Natural killer cell treated with Interleukin-12 subunit alpha and Interleukin-12 subunit beta and Interleukin-15 and Interleukin-18, amount 100 ng/mL, for 72 hours (primary cell): ENCODE data around the gene FBXL17. TPM values are rescaled to one million over a fixed set of nuclear protein-coding genes. Genes with fewer than 3 reads are reported as not detected.

ENCODE experiments used
- ATAC-seq, 2 donors: fragments of 150-1000 bp; cut with Tn5 transposase in 1 of 2; sonication (Bioruptor Pico), chemical (Tn5 transposase) in 1 of 2; 2 replicates each; pipeline ENCODE4 v1.10.0; 2021
- DNase-seq: peaks from one replicate; pipeline ENCODE4 v3.0.0; 2022; ENCODE audit warnings: low spot score
- H3K27ac Mint-ChIP-seq, 2 donors: 1 replicate in 1 of 2; 2 replicates in 1 of 2; pipeline ENCODE4 v1.8.0; 2022; ENCODE audit warnings: mixed read lengths in 2 of 2, mild to moderate bottlenecking in 1 of 2, moderate library complexity in 1 of 2
- H3K27me3 Mint-ChIP-seq, 2 donors: 1 replicate in 1 of 2; 2 replicates in 1 of 2; pipeline ENCODE4 v1.8.0; 2022; ENCODE audit warnings: mixed read lengths in 2 of 2
- H3K36me3 Mint-ChIP-seq: one replicate; pipeline ENCODE4 v1.8.0; 2022; ENCODE audit warnings: mixed read lengths
- H3K4me1 Mint-ChIP-seq, 2 donors: 1 replicate in 1 of 2; 2 replicates in 1 of 2; pipeline ENCODE4 v1.8.0; 2022; ENCODE audit warnings: low read depth in 2 of 2, mixed read lengths in 2 of 2, mild to moderate bottlenecking in 1 of 2
- H3K4me3 Mint-ChIP-seq: one replicate; pipeline ENCODE4 v1.8.0; 2022; ENCODE audit warnings: mixed read lengths
- H3K9me3 Mint-ChIP-seq: 2 replicates; pipeline ENCODE4 v1.8.0; 2022; ENCODE audit warnings: mixed read lengths
- total RNA-seq, 2 donors: library from RNA; stranded (reverse); gene quantifications; one replicate each; pipeline ENCODE4 v1.2.3, GENCODE V29; 2022

The FBXL17 gene
- total RNA-seq, 2 donors from 2014 or later = 11.5 to 14.1 TPM

DNA sequence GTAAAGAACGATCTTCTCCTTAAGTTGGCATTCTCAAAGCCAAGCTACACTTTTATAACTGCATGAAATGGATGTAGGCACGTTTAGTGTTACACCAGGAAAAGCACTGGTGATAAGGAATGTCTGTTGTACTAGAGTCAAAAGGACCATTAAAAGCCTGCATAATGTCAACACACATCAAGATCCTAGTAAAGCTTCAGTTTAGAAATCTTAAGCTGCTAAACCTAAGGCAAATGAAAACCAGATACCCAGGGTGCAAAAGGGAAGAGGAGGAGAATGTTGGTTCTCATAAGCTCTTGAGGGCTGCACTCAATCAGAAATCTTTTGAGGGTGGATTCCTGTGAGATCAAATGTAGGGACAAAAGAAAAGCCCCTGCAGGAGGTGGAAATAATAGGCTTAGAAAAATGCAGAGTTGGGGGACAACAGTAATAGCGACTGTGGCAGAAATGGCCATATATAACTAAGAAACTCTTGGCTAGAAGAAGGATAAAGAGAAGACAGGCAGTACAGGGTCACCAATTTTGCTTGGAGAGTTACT is 148.2 kb downstream of the FBXL17 start:
- ATAC-seq (no peak), DNase-seq (no peak)
- Mint-ChIP-seq H3K27ac (no peak overlapping the region), H3K4me3 (no peak overlapping the region), H3K4me1 (peaks cover 8 to 11% of the 10 kb centered on the region in 2 donors), H3K9me3 (no peaks in the 10 kb centered on the region), H3K36me3 (peaks cover 9% of the 10 kb centered on the region), H3K27me3 (no peaks in the 10 kb centered on the region)

DNA sequence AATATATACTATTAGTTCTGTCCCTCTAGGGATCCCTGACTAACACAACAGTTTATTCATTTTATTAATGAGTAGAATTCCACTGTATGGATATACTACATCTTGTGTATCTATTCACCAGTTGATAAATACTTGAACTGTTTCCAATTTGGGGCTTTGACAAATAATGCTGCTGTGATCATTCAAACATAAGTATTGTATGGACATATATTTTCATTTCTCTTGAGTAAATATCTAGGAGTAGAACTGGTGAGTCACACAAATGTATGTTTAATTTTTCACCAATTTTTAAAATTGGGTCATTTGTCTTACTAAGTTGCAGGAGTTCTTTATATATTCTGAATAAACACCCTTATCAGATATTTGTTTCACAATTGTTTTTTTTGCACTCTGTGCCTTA is 149.1 kb downstream of the FBXL17 start:
- Mint-ChIP-seq H3K4me3 (no peak overlapping the region), H3K27ac (no peak overlapping the region), H3K4me1 (peaks cover 8 to 11% of the 10 kb centered on the region in 2 donors), H3K27me3 (no peaks in the 10 kb centered on the region), H3K36me3 (peaks cover 9% of the 10 kb centered on the region), H3K9me3 (no peaks in the 10 kb centered on the region)
- no peak for ATAC-seq
- DNase-seq = no peak

- ATAC-seq (no peak), DNase-seq (no peak)
- Mint-ChIP-seq H3K9me3 (peaks cover 3% of the 10 kb centered on the region), H3K4me3 (no peak overlapping the region), H3K4me1 (peaks cover 0 to 6% of the 10 kb centered on the region in 2 donors), H3K36me3 (peaks cover 27% of the 10 kb centered on the region), H3K27ac (no peak overlapping the region), H3K27me3 (no peaks in the 10 kb centered on the region)
These were observed 159.9 kb downstream of the FBXL17 start for GRCh38 chr5:108222011-108222410.

DNA sequence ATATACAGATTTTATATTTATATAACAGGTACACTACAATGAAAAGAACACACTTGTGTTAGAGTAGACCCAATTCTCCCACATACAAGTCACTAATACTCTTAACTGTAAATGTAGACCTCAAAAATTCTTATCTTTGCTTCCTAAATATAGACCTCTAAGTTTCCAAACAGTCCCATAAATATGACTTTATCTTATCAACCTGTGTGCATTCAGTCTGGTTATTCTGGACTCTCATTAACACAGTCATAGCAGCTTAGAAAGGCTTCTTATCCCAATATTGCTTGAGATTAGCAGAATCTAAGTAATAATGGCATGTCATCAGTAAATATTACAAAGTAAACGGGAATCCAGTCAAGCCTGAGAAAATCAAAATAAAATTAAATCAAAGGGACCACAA is 161.1 kb downstream of the FBXL17 start:
- no peak overlapping the region for H3K4me3 Mint-ChIP-seq

DNA sequence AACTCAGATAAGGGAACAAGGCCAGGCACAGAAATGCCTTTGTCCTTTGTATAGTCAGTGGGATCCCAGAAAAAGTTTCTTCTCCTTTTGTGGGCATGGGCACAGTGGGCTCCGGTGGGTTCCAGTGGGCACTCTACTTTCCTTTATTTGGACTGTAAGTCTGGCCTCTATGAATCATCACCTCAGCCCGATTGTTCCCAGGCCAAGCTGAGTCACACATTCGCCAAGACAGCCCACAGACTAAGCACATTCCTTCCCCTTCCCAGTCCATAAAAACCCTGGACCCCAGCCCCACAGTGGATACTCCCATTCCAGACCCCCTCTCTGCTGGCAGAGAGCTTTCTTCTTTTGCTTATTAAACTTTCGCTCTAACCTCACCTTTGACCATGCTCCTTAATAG is 165.0 kb downstream of the FBXL17 start:
- ATAC-seq (no peak), DNase-seq (no peak)
- H3K27ac Mint-ChIP-seq = no peak overlapping the region
- no peak overlapping the region for H3K4me3 Mint-ChIP-seq
- H3K27me3 Mint-ChIP-seq = no peaks in the 10 kb centered on the region
- peaks cover 34% of the 10 kb centered on the region for H3K36me3 Mint-ChIP-seq
- H3K4me1 Mint-ChIP-seq = peaks cover 0 to 6% of the 10 kb centered on the region in 2 donors
- H3K9me3 Mint-ChIP-seq = peaks cover 5% of the 10 kb centered on the region

More for the DNA sequence above, 161.1 kb downstream of the FBXL17 start:
- Mint-ChIP-seq H3K4me1 (peaks cover 0 to 6% of the 10 kb centered on the region in 2 donors), H3K9me3 (peaks cover 5% of the 10 kb centered on the region), H3K36me3 (peaks cover 29% of the 10 kb centered on the region), H3K27me3 (no peaks in the 10 kb centered on the region), H3K27ac (no peak overlapping the region)
- DNase-seq = no peak
- ATAC-seq = no peak

DNA sequence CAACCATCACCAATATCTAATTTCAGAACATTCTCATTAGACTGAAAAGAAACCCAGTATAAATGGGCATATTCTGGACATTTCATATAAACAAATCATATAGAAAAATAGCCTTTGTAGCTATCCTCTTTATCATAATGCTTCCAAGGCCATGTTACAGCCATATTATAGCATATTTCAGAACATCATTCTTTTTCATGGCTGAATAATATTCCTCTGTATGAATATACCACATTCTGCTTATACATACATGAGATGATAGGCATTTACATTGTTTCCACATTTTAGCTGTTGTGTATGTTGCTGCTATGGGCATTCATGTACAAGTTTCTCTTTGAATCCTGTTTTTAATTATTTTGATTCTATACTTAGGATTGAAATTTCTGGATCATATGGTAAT is 167.0 kb downstream of the FBXL17 start:
- H3K27ac Mint-ChIP-seq = no peak overlapping the region
- peaks cover 5% of the 10 kb centered on the region for H3K9me3 Mint-ChIP-seq
- DNase-seq = no peak
- no peak overlapping the region for H3K4me3 Mint-ChIP-seq
- no peak for ATAC-seq
- peaks cover 0 to 3% of the 10 kb centered on the region in 2 donors for H3K4me1 Mint-ChIP-seq
- no peaks in the 10 kb centered on the region for H3K27me3 Mint-ChIP-seq
- H3K36me3 Mint-ChIP-seq = peaks cover 23% of the 10 kb centered on the region

DNA sequence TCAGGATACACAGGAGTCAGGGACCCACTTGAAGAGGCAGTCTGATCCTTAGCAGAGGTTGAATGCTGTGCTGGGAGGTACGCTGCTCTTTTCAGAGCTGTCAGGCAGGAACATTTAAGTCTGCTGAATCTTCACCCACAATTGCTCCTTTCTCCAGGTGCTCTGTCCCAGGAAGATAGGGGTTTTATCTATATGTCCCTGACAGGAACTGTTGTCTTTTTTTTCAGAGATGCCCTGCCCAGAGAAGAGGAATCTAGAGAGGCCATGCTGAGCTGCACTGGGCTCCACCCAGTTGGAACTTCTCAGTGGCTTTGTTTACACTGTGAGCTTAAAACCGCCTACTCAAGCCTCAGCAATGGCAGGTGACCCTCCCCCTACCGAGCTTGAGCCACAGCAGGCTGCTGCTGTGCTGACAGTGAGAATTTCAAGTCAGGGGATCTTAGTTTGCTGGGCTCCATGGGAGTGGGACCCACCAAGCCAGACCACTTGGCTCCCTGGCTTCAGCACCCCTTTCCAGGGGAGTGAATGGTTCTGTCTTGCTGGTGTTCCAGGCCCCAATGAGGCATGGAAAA is 169.0 kb downstream of the FBXL17 start:
- Mint-ChIP-seq H3K27ac (no peak overlapping the region), H3K9me3 (peaks cover 3% of the 10 kb centered on the region), H3K4me3 (no peak overlapping the region), H3K36me3 (peaks cover 16% of the 10 kb centered on the region), H3K4me1 (no peaks in the 10 kb centered on the region), H3K27me3 (no peaks in the 10 kb centered on the region)
- ATAC-seq = no peak
- no peak for DNase-seq

GRCh38 chr5:108206707-108207106 is 175.2 kb downstream of the FBXL17 start:
- Mint-ChIP-seq H3K36me3 (no peaks in the 10 kb centered on the region), H3K4me1 (peaks cover 0 to 3% of the 10 kb centered on the region in 2 donors), H3K27ac (no peak overlapping the region), H3K4me3 (no peak overlapping the region), H3K27me3 (no peaks in the 10 kb centered on the region), H3K9me3 (no peaks in the 10 kb centered on the region)
- ATAC-seq (no peak), DNase-seq (no peak)

- no peaks in the 10 kb centered on the region for H3K36me3 Mint-ChIP-seq
- H3K27ac Mint-ChIP-seq = no peak overlapping the region
- no peaks in the 10 kb centered on the region for H3K27me3 Mint-ChIP-seq
- H3K9me3 Mint-ChIP-seq = no peaks in the 10 kb centered on the region
- ATAC-seq (no peak), DNase-seq (no peak)
- H3K4me3 Mint-ChIP-seq = no peak overlapping the region
- no peaks in the 10 kb centered on the region for H3K4me1 Mint-ChIP-seq
These were observed 180.2 kb downstream of the FBXL17 start for GRCh38 chr5:108201721-108202120.

DNA sequence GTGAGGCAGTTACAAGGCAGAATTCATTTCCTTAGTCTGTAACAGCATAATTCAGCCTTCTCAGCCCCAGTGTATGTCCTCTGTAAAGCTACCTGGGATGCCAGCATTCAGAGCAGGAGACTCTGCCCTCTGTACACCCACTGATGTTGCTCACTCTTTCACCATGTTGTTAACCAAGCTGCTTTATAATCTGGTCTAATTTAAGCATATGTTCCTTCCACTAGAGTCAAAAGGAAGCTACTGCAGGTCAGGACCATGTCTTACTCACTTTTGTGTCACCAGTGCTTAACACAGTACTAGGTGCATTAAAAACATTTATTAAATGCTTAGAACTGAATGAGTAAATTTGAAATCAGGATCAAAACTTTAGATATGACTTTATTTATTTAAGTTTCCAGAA is 185.6 kb downstream of the FBXL17 start:
- Mint-ChIP-seq H3K36me3 (no peaks in the 10 kb centered on the region), H3K27me3 (no peaks in the 10 kb centered on the region), H3K9me3 (no peaks in the 10 kb centered on the region), H3K27ac (no peak overlapping the region), H3K4me1 (peaks cover 0 to 3% of the 10 kb centered on the region in 2 donors), H3K4me3 (no peak overlapping the region)
- ATAC-seq = no peak
- no peak for DNase-seq

DNA sequence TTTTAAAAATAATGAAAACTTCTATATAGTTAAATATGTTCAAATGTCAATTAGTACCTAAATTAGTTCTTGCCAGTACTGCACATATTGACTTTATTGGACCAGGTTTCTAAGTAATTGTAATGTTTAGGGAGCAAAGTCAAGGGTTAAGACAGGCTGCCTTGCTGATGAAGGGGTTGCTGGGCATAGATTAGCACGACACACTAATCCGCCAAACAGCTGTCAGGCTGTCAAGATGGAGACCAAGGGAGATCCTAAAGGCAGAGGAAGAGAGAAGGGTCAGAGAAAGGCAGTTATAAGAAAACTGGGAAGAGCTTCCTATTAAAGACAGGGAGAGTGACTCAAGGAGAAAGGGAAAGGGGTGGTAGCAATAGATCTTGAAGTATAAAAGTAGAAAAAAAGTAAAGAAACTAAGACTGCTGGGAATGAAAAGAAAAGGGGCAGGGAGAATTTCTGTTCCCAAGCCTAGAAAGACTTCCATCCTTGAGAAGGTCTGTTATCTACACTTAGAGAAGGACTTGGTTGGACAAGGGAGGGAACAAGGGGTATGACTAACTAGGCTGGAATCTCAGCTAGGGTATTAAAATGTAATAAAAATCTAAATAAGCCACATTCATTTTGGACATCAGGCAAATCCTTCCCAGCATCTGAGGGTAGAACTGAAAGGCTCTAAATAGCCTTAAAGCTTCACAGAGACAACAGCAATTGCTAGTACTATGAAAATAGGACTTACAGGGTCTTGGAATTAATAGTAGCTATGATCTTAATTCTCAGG is 188.7 kb downstream of the FBXL17 start:
- DNase-seq (no peak), ATAC-seq (no peak)
- Mint-ChIP-seq H3K9me3 (no peaks in the 10 kb centered on the region), H3K4me1 (peaks cover 0 to 3% of the 10 kb centered on the region in 2 donors), H3K27ac (no peak overlapping the region), H3K27me3 (no peaks in the 10 kb centered on the region), H3K4me3 (no peak overlapping the region), H3K36me3 (no peaks in the 10 kb centered on the region)

DNA sequence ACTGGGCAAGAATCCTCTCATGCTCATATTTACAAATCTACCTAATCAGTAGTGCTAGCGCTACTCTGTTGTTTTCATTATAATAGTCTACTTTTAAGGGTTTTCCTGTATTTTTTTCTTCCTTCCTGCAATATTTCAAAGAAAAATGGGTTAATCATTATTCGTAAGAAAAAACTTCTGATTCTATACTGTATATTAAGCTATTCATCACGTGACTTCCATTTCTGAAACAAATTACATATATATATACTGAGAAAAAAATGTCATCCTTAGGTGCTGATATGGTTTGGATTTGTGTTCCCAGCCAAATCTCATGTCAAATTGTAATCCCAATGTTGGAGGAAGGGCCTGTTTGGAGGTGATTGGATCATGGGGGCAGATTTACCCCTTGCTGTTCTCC is 197.0 kb downstream of the FBXL17 start:
- no peaks in the 10 kb centered on the region for H3K27me3 Mint-ChIP-seq
- H3K27ac Mint-ChIP-seq = no peak overlapping the region
- no peaks in the 10 kb centered on the region for H3K36me3 Mint-ChIP-seq
- no peak for DNase-seq
- H3K4me3 Mint-ChIP-seq = no peak overlapping the region
- no peaks in the 10 kb centered on the region for H3K4me1 Mint-ChIP-seq
- no peaks in the 10 kb centered on the region for H3K9me3 Mint-ChIP-seq
- no peak for ATAC-seq

GRCh38 chr5:108181975-108182374 is 199.9 kb downstream of the FBXL17 start:
- ATAC-seq (no peak), DNase-seq (no peak)
- Mint-ChIP-seq H3K4me3 (no peak overlapping the region), H3K36me3 (no peaks in the 10 kb centered on the region), H3K27me3 (no peaks in the 10 kb centered on the region), H3K9me3 (no peaks in the 10 kb centered on the region), H3K4me1 (no peaks in the 10 kb centered on the region), H3K27ac (no peak overlapping the region)

DNA sequence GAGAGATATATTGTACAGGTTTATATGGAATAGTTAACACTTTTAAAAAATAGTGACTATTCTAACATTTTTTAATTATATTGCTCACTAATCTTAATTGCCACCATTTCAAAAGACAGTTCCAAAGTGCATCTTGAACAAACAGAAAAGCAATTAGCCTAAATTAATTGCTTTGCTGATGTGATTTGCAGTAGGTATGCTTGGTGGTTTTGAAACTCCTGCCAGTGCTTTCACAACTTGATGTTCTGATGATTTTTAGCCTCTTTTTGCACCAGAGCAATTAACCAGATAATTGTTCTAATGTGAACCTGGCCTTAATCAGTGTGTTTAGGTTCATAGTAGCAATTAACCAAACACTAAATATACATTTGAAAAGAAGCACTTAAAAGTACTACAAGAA is 207.6 kb downstream of the FBXL17 start:
- DNase-seq = no peak
- no peak for ATAC-seq
- Mint-ChIP-seq H3K4me1 (no peaks in the 10 kb centered on the region), H3K4me3 (no peak overlapping the region), H3K27me3 (no peaks in the 10 kb centered on the region), H3K36me3 (no peaks in the 10 kb centered on the region), H3K9me3 (no peaks in the 10 kb centered on the region), H3K27ac (no peak overlapping the region)
